ENCODE data around the gene DACH1. TPM values are rescaled to one million over a fixed set of nuclear protein-coding genes. Genes with fewer than 3 reads are reported as not detected.

DACH1 gene
- total and polyA plus RNA-seq, 12 donors: 1.2 to 5.2 (median 2.6) TPM

- Histone ChIP-seq H3K27ac (no peak overlapping the region), H3K9me3 (no peaks in the 10 kb centered on the region), H3K4me3 (no peak overlapping the region), H3K4me1 (no peaks in the 10 kb centered on the region), H3K27me3 (no peaks in the 10 kb centered on the region), H3K36me3 (no peaks in the 10 kb centered on the region)
- no peak for TF ChIP-seq CTCF (IDR thresholded peaks at IDR 0.05)
- WGBS, 2 donors: 89% methylated on average over 4 of the region's 4 CpGs
- ATAC-seq (no peak), DNase-seq (no peak)
- intact Hi-C loops (cut with DNase I): no loop called here
These were observed 223.6 kb downstream of the DACH1 start for GRCh38 chr13:71643448-71643860.

GRCh38 chr13:71638751-71639150 is 228.3 kb downstream of the DACH1 start:
- Histone ChIP-seq H3K4me3 (no peak overlapping the region), H3K27me3 (no peaks in the 10 kb centered on the region), H3K9me3 (no peaks in the 10 kb centered on the region), H3K27ac (no peak overlapping the region), H3K36me3 (no peaks in the 10 kb centered on the region), H3K4me1 (peaks cover 0 to 11% (median 0%) of the 10 kb centered on the region in 9 donors)
- no peak for TF ChIP-seq CTCF (IDR thresholded peaks at IDR 0.05)
- 71 to 81% methylated on average over 1 of the region's 1 CpG for WGBS, 2 donors
- ATAC-seq (no peak), DNase-seq (no peak)
- intact Hi-C loops (cut with DNase I): no loop called here

- DNase-seq (no peak), ATAC-seq (no peak)
- Histone ChIP-seq H3K4me1 (peaks cover 0 to 26% (median 0%) of the 10 kb centered on the region in 9 donors), H3K4me3 (no peak overlapping the region), H3K27ac (no peak overlapping the region), H3K27me3 (no peaks in the 10 kb centered on the region), H3K9me3 (no peaks in the 10 kb centered on the region), H3K36me3 (no peaks in the 10 kb centered on the region)
- TF ChIP-seq CTCF (IDR thresholded peaks at IDR 0.05): no peak
- WGBS, 2 donors: 42 to 65% methylated on average over 2 of the region's 2 CpGs
- intact Hi-C loops (cut with DNase I): no loop called here
These were observed 232.2 kb downstream of the DACH1 start for GRCh38 chr13:71634602-71635443.

- H3K4me1 ChIP-seq: peaks cover 0 to 26% (median 0%) of the 10 kb centered on the region in 9 donors
- WGBS, 2 donors: 82 to 90% methylated on average over 7 of the region's 7 CpGs
- intact Hi-C loops (cut with DNase I): no loop called here
- no peak for TF ChIP-seq CTCF (IDR thresholded peaks at IDR 0.05)
- ATAC-seq: no peak
- H3K27me3 ChIP-seq: no peaks in the 10 kb centered on the region
- no peak overlapping the region for H3K27ac ChIP-seq
- no peak for DNase-seq
- H3K9me3 ChIP-seq: no peaks in the 10 kb centered on the region
- H3K36me3 ChIP-seq: no peaks in the 10 kb centered on the region
- H3K4me3 ChIP-seq: no peak overlapping the region
These were observed 232.8 kb downstream of the DACH1 start for GRCh38 chr13:71634182-71634581.

Data from heart right ventricle (tissue), 16 donors.